HUES6 (cell line): ENCODE results near the gene PPP2R2C.

ENCODE experiments used
- H3K27ac ChIP-seq: 2 replicates; pipeline ENCODE4 v1.7.0; 2013; ENCODE audit warnings: low read depth, mild to moderate bottlenecking, low read length, inconsistent platforms
- H3K27me3 ChIP-seq: 2 replicates; pipeline ENCODE4 v1.6.1; 2013; ENCODE audit warnings: low read length; ENCODE audit not compliant: control insufficient read depth, insufficient read depth
- H3K36me3 ChIP-seq: 2 replicates; pipeline ENCODE4 v1.6.1; 2013; ENCODE audit warnings: low read length; ENCODE audit not compliant: control insufficient read depth, insufficient read depth
- H3K4me1 ChIP-seq: 2 replicates; pipeline ENCODE4 v1.6.1; 2013; ENCODE audit warnings: low read length; ENCODE audit not compliant: control insufficient read depth, insufficient read depth
- H3K4me3 ChIP-seq: 2 replicates; pipeline ENCODE4 v1.5.1; 2013; ENCODE audit warnings: low read depth, low read length
- H3K9ac ChIP-seq: one replicate; pipeline ENCODE4 v1.6.1; 2013; ENCODE audit warnings: mild to moderate bottlenecking, low read length
- H3K9me3 ChIP-seq: 2 replicates; pipeline ENCODE4 v1.6.1; 2013; ENCODE audit warnings: low read depth, low read length; ENCODE audit not compliant: control insufficient read depth, insufficient read depth

Gene PPP2R2C

DNA sequence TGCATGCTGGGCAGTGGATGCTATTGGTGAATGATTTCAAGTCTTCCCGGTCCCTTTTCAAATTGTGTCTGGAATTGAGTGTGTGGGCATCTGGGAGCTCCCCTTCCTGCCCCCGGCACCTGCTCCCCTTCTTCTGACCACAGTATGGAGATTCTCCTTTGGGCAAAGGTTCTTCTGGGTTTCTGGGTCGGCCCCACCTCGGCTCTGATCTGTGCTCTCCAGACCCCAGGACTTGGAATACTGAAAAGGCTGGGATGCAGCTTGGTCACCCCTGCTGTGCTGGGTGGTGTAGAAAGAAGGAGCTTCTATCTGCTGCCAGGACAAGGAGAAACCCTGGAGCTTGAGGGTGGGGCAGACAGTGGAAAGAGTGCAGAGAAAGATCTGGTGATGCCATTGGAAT, 124.0 kb downstream of the PPP2R2C start:
- no peaks in the 10 kb centered on the region for H3K9me3 ChIP-seq
- no peaks in the 10 kb centered on the region for H3K27me3 ChIP-seq
- H3K27ac ChIP-seq, result no peak overlapping the region
- H3K4me3 ChIP-seq, result no peak overlapping the region
- H3K4me1 ChIP-seq, result no peaks in the 10 kb centered on the region
- no peaks in the 10 kb centered on the region for H3K36me3 ChIP-seq
- H3K9ac ChIP-seq, result no peak overlapping the region

GRCh38 chr4:6347511-6348045, 124.8 kb downstream of the PPP2R2C start:
- Histone ChIP-seq H3K4me1 (no peaks in the 10 kb centered on the region), H3K4me3 (no peak overlapping the region), H3K36me3 (no peaks in the 10 kb centered on the region), H3K27ac (no peak overlapping the region), H3K27me3 (no peaks in the 10 kb centered on the region), H3K9me3 (no peaks in the 10 kb centered on the region), H3K9ac (no peak overlapping the region)

DNA sequence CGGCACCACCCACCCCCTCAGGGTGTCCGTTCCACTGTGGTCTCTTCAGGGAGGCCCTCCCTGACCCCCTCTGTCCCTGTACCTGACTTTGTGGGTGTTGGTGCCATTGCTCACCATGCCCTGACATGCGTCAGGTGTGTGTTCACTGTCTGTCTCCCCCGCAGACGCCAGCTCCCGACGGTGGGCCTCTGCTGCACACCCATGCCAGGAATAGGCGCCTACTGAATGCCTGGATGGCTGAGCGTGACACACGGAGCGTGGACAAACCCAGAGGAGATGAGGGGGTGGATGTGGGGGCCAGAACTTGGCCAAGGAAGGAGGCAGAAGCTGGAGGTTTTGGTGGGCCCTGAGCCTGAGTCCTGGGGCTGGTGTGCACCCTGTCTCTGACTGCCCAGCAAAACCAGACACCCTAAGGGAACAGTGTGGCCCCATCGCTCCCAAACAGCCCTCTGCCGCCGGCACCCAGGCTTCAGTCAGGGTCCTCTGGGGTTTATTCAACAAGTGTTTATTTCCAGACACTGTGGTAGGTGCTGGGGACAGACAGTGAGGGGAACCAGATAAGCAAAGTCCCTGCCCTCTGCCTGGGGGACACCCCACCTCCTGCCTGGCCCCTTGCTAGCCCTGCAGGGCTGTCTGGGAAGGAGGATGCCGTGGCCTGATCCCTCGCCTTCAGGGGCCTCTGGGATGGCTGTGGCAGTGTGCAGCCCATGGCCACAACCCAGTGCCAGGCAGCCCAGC, 125.9 kb downstream of the PPP2R2C start:
- Histone ChIP-seq H3K27me3 (no peaks in the 10 kb centered on the region), H3K4me1 (no peaks in the 10 kb centered on the region), H3K4me3 (no peak overlapping the region), H3K36me3 (no peaks in the 10 kb centered on the region), H3K9me3 (no peaks in the 10 kb centered on the region), H3K27ac (no peak overlapping the region), H3K9ac (no peak overlapping the region)

GRCh38 chr4:6345866-6346265, 126.5 kb downstream of the PPP2R2C start:
- Histone ChIP-seq H3K27me3 (no peaks in the 10 kb centered on the region), H3K4me1 (no peaks in the 10 kb centered on the region)

DNA sequence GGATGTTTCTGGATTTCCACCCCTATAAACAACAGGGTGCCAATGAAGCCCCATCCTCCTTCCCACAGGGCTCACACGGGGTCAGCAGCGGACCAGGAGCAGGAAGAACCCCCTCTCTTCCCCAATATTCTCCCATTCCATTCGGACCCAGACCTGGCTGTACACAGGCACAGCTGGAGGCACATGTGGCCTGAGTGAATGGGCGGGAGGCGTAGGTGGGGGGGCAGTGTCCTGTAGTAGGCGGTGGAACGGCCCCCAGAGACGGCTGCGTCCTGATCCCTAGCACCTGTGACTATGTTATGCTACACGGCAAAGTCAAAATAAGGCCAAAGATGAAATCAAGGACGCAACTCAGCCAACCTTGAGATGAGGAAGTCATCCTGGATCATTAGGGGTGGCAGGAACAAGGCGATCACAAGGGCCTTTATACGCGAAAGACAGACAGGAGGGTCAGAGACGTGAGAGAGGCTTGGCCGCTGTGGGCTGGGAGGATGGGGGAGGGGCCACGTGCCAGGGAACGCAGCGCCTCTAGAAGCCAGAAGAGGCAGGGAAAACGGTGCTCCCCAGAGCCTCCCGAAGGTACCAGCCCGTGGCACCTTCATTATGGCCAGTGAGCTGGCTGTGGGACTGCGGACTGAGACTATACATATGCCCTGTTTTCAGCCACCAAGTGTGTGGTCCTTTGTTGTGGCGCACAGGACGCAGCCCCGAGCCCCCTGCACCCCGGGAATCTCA, 127.2 kb downstream of the PPP2R2C start:
- no peaks in the 10 kb centered on the region for H3K9me3 ChIP-seq
- no peaks in the 10 kb centered on the region for H3K36me3 ChIP-seq
- no peaks in the 10 kb centered on the region for H3K27me3 ChIP-seq
- no peaks in the 10 kb centered on the region for H3K4me1 ChIP-seq
- H3K9ac ChIP-seq, result no peak overlapping the region
- H3K4me3 ChIP-seq, result no peak overlapping the region
- no peak overlapping the region for H3K27ac ChIP-seq

More at GRCh38 chr4:6345866-6346265, 126.5 kb downstream of the PPP2R2C start:
- Histone ChIP-seq H3K36me3 (no peaks in the 10 kb centered on the region), H3K4me3 (no peak overlapping the region), H3K9ac (no peak overlapping the region), H3K27ac (no peak overlapping the region), H3K9me3 (no peaks in the 10 kb centered on the region)

GRCh38 chr4:6343939-6344408, 128.4 kb downstream of the PPP2R2C start:
- no peaks in the 10 kb centered on the region for H3K9me3 ChIP-seq
- H3K4me1 ChIP-seq, result no peaks in the 10 kb centered on the region; the same call in 1 of the 2 replicates
- no peak overlapping the region for H3K27ac ChIP-seq
- no peaks in the 10 kb centered on the region for H3K36me3 ChIP-seq
- H3K9ac ChIP-seq, result no peak overlapping the region
- H3K4me3 ChIP-seq, result no peak overlapping the region
- H3K27me3 ChIP-seq, result no peaks in the 10 kb centered on the region

- H3K9ac ChIP-seq, result no peak overlapping the region
- no peak overlapping the region for H3K4me3 ChIP-seq
- no peak overlapping the region for H3K27ac ChIP-seq
- peaks cover 5% of the 10 kb centered on the region; the same call in 1 of the 2 replicates for H3K4me1 ChIP-seq
- no peaks in the 10 kb centered on the region for H3K9me3 ChIP-seq
- H3K36me3 ChIP-seq, result no peaks in the 10 kb centered on the region
- H3K27me3 ChIP-seq, result no peaks in the 10 kb centered on the region
These were observed 129.7 kb downstream of the PPP2R2C start for GRCh38 chr4:6342530-6343293.

- Histone ChIP-seq H3K9me3 (no peaks in the 10 kb centered on the region), H3K4me1 (peaks cover 9% of the 10 kb centered on the region; the same call in 1 of the 2 replicates), H3K4me3 (no peak overlapping the region), H3K9ac (no peak overlapping the region), H3K27ac (no peak overlapping the region), H3K36me3 (no peaks in the 10 kb centered on the region), H3K27me3 (no peaks in the 10 kb centered on the region)
These were observed 130.7 kb downstream of the PPP2R2C start for GRCh38 chr4:6341696-6342095.

DNA sequence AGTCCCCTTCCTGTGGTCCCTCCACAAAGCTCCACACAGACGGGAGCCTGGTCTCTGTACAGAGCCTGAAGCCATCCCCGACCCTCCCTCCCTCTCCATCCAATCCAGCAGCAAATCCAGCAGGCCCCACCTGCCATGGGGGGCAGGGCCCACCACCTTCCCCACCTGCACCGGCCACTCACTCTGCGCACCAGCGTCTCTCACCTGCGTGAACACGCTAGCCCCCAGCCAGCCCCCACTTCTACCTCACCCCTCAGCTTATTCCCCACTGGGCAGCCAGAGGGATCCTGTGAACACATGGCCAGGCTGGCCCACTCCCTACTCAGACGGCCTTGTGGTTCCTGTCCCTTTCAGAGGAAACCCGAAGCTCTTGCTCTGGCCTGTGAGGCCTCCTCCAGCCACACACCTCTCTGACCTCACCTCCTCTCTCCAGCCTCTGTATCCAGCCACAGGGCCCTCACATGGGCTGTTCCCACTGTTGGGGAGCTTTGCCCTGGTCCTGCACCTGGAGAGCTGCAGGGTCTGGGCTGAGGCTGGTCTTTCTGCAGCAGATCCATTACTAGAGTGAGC, 131.9 kb downstream of the PPP2R2C start:
- Histone ChIP-seq H3K4me3 (no peak overlapping the region), H3K27me3 (no peaks in the 10 kb centered on the region), H3K9ac (no peak overlapping the region), H3K4me1 (peaks cover 9% of the 10 kb centered on the region; the same call in 1 of the 2 replicates), H3K9me3 (no peaks in the 10 kb centered on the region), H3K27ac (no peak overlapping the region), H3K36me3 (no peaks in the 10 kb centered on the region)

DNA sequence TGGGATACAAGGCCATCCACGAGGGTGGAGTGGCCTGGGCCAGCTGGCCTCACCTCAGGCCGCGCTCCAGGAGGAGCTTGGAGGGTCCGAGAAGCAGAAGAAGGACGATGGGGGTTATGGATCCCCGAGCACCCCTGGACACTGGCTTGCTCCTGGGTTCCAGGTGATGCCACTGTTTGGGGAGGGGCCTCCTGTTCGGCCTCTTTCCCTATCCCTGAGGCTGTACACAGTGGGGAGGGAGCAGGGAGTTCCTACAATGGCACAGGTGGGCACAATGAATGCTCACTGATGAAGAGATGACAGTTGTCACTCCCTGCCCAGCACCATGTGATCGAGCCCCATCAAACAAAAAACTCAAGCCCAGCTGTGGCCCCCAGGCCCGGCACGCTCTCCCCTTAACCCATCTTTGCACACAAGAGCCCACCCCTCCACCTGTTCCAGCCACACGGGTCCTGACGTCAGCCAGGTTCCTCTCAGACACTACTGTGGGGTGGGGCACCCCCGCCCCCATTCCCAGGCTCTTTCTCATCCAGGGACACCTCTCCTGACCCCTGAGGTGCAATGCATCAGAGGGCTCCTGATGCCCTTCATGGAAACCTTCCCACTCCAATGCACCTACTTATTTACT, 132.5 kb downstream of the PPP2R2C start:
- Histone ChIP-seq H3K9me3 (no peaks in the 10 kb centered on the region), H3K4me3 (no peak overlapping the region), H3K36me3 (no peaks in the 10 kb centered on the region), H3K9ac (no peak overlapping the region), H3K27me3 (no peaks in the 10 kb centered on the region), H3K4me1 (peaks cover 9% of the 10 kb centered on the region; the same call in 1 of the 2 replicates), H3K27ac (no peak overlapping the region)
